ELR (cell line): ENCODE measurements around the gene ARHGEF19.
"Not testable (repeated sequence)": the region's sequence is repeated elsewhere in the genome, so short reads cannot be mapped to it uniquely, and the experiment has no call there.

ENCODE experiments used
- DNase-seq: peaks from one replicate; pipeline ENCODE4 v3.0.0-alpha.2; 2015; ENCODE audit warnings: low read depth

ARHGEF19 gene

GRCh38 chr1:16166117-16166516, 46.3 kb downstream of the ARHGEF19 start:
- no peak for DNase-seq

GRCh38 chr1:16165548-16165947, 46.9 kb downstream of the ARHGEF19 start:
- DNase-seq, result no peak

GRCh38 chr1:16165073-16165364, 47.4 kb downstream of the ARHGEF19 start:
- DNase-seq, result no peak

GRCh38 chr1:16164213-16165072, 48.0 kb downstream of the ARHGEF19 start:
- peak; percentile 97 for DNase-seq

- not testable (repeated sequence) for DNase-seq
Observed at GRCh38 chr1:16163608-16164212, 48.7 kb downstream of the ARHGEF19 start.

- DNase-seq, result no peak
Observed at GRCh38 chr1:16162163-16162822, 50.2 kb downstream of the ARHGEF19 start.

GRCh38 chr1:16161717-16162116, 50.7 kb downstream of the ARHGEF19 start:
- DNase-seq, result no peak

- peak; percentile 56 for DNase-seq
Observed at GRCh38 chr1:16158993-16159831, 53.2 kb downstream of the ARHGEF19 start.

- no peak for DNase-seq
Observed at GRCh38 chr1:16158025-16158424, 54.4 kb downstream of the ARHGEF19 start.

GRCh38 chr1:16156848-16157495, 55.5 kb downstream of the ARHGEF19 start:
- peak; percentile 76 for DNase-seq

- peak; percentile 92 for DNase-seq
Observed at GRCh38 chr1:16155537-16156410, 56.7 kb downstream of the ARHGEF19 start, which contains the start of gene EPHA2. Gene EPHA2 (minus strand): TSS chr1:16156069. CDS start chr1:16155932, 137 bp downstream.

- no peak for DNase-seq
Observed at GRCh38 chr1:16153999-16154673, 58.3 kb downstream of the ARHGEF19 start.

- DNase-seq, result no peak
Observed at GRCh38 chr1:16153096-16153998, 59.1 kb downstream of the ARHGEF19 start.

- DNase-seq, result no peak
Observed at GRCh38 chr1:16152481-16153087, 59.9 kb downstream of the ARHGEF19 start.

GRCh38 chr1:16151995-16152384, 60.5 kb downstream of the ARHGEF19 start:
- no peak for DNase-seq

GRCh38 chr1:16151196-16151994, 61.1 kb downstream of the ARHGEF19 start:
- no peak for DNase-seq

- DNase-seq, result no peak
Observed at GRCh38 chr1:16150508-16150907, 61.9 kb downstream of the ARHGEF19 start.
